HepG2 (cell line): ENCODE measurements around the gene ONECUT3. TPM values are rescaled to one million over a fixed set of nuclear protein-coding genes. Genes with fewer than 3 reads are reported as not detected.
A peak's percentile ranks its signal among the peaks of the same experiment; 100 is the strongest.

Experiments
- ATAC-seq: fragments of 200-7000 bp; cut with Tn5 transposase; 3 replicates; pipeline ENCODE4 v1.9.1; 2020; ENCODE audit warnings: mild to moderate bottlenecking, moderate library complexity
- BruUV-seq: library from RNA; stranded (reverse); fragments of 400-500 nt; replicated peaks from 2 replicates; lab custom pipeline; 2021; lab: Mats Ljungman, UMichigan
- CTCF ChIA-PET: fragments of 300-600 bp; formaldehyde crosslinking; extraction: SDS; loops from one replicate; lab custom pipeline; 2021; ENCODE audit warnings: low total read pairs, inconsistent platforms, low intra/inter-chr PET ratio; lab: Yijun Ruan, JAX
- POLR2A ChIA-PET: fragments of 350-600 bp; sonication (Branson Sonifier 250); formaldehyde crosslinking; loops from one replicate; lab custom pipeline; 2020; ENCODE audit warnings: antibody characterized with exemption, inconsistent platforms; lab: Yijun Ruan, JAX
- DNase-seq: peaks from one replicate; pipeline ENCODE4 v3.0.0-alpha.2; 2015; ENCODE audit warnings: low spot score
- FAIRE-seq: peaks from 3 replicates; lab custom pipeline; 2011; peaks lifted over from hg19 to GRCh38; lab: Jason Lieb, UNC
- H2AFZ ChIP-seq: one replicate; pipeline ENCODE4 v1.6.1; 2011; ENCODE audit warnings: low read length, inconsistent platforms
- H3K27ac ChIP-seq: fragments of 300-600 bp; 3 replicates; pipeline ENCODE4 v1.8.0; 2011; ENCODE audit warnings: mixed run types, mild to moderate bottlenecking, mixed read lengths, low read length, inconsistent platforms; ENCODE audit not compliant: insufficient read depth; ENCODE audit errors: extremely low read length
- H3K27me3 ChIP-seq, 2 experiments: fragments of 200-600 bp in 1 of 2; 2 replicates in 1 of 2; 3 replicates in 1 of 2; pipeline versions ENCODE4 v1.6.0 to v1.8.0; 2011; ENCODE audit warnings: low read length in 2 of 2, mild to moderate bottlenecking in 2 of 2, moderate library complexity in 2 of 2, inconsistent platforms in 1 of 2; ENCODE audit not compliant: insufficient read depth in 2 of 2, control insufficient read depth in 1 of 2
- H3K36me3 ChIP-seq, 2 experiments: fragments of 200-600 bp in 1 of 2; replicated peaks in 1 of 2; 2 replicates in 1 of 2; 3 replicates in 1 of 2; pipeline versions ENCODE4 v1.5.1 to v1.8.0; 2011; ENCODE audit warnings: low read length in 2 of 2, inconsistent platforms in 1 of 2; ENCODE audit not compliant: insufficient read depth in 2 of 2, control insufficient read depth in 1 of 2
- H3K4me1 ChIP-seq: 2 replicates; pipeline ENCODE4 v1.5.1; 2012; ENCODE audit warnings: low read length, inconsistent platforms; ENCODE audit not compliant: insufficient read depth
- H3K4me2 ChIP-seq: 2 replicates; pipeline ENCODE4 v1.6.0; 2011; ENCODE audit warnings: low read depth, low read length, inconsistent platforms
- H3K4me3 ChIP-seq, 3 experiments: fragments of 200-600 bp in 1 of 3; sonication (generic), shearing (Covaris generic) in 1 of 3; replicated peaks in 1 of 3; 2 replicates each; pipeline ENCODE4 v1.5.1; 2011 to 2016; ENCODE audit warnings: low read length in 3 of 3, inconsistent platforms in 2 of 3, low read depth in 2 of 3, mild to moderate bottlenecking in 2 of 3, control low read depth in 1 of 3, mixed read lengths in 1 of 3; ENCODE audit not compliant: insufficient read depth in 1 of 3
- H3K79me2 ChIP-seq: one replicate; pipeline ENCODE4 v1.6.1; 2011; ENCODE audit warnings: low read length, inconsistent platforms; ENCODE audit not compliant: insufficient read depth
- H3K9ac ChIP-seq: 2 replicates; pipeline ENCODE4 v1.6.0; 2011; ENCODE audit warnings: mild to moderate bottlenecking, low read depth, low read length, inconsistent platforms; ENCODE audit not compliant: insufficient read depth
- H3K9me3 ChIP-seq: 2 replicates; pipeline ENCODE4 v1.5.1; 2012; ENCODE audit warnings: mild to moderate bottlenecking, low read length
- H4K20me1 ChIP-seq: 2 replicates; pipeline ENCODE4 v1.6.0; 2011; ENCODE audit warnings: inconsistent platforms, mild to moderate bottlenecking, low read length, moderate library complexity; ENCODE audit not compliant: insufficient read depth
- FOXM1 ChIP-seq: sonication (generic); formaldehyde crosslinking; IDR thresholded peaks from 2 replicates; pipeline ENCODE4 v1.5.0; 2020; ENCODE audit warnings: missing genetic modification reagents
- MBNL3 ChIP-seq: fragments of 250-450 bp; sonication (Bioruptor Pico); conservative IDR thresholded peaks from 2 replicates; pipeline ENCODE4 v1.8.0; 2022; ENCODE audit warnings: mild to moderate bottlenecking, inconsistent platforms
- SIX4 ChIP-seq: sonication (generic); formaldehyde crosslinking; IDR thresholded peaks from 2 replicates; pipeline ENCODE4 v1.4.0; 2020; ENCODE audit warnings: missing genetic modification reagents
- TSC22D2 ChIP-seq: sonication (generic); formaldehyde crosslinking; IDR thresholded peaks from 2 replicates; pipeline ENCODE4 v1.5.1; 2020; ENCODE audit warnings: missing genetic modification reagents, mild to moderate bottlenecking, borderline replicate concordance
- ZKSCAN1 ChIP-seq: fragments of 150-350 bp; IDR thresholded peaks from 2 replicates; pipeline ENCODE4 v1.6.1; 2014; ENCODE audit warnings: low read length
- ZNF629 ChIP-seq: sonication (generic); formaldehyde crosslinking; conservative IDR thresholded peaks from 2 replicates; pipeline ENCODE4 v1.5.0; 2020; ENCODE audit warnings: missing genetic modification reagents
- WGBS: methylation state at CpG from one replicate; pipeline ENCODE4 v1.1.6; 2017; ENCODE audit warnings: low lambda C conversion rate; 5-methylcytosine and 5-hydroxymethylcytosine counted together
- in situ Hi-C: cut with HindIII; loops from 2 replicates; pipeline ENCODE4 v1.10.0; 2017; ENCODE audit warnings: low pct_unique_long_range_greater_than_20kb; ENCODE audit not compliant: extremely low pct_ligation_motif_present
- intact Hi-C: fragments of 100-400 bp; cut with micrococcal nuclease; formaldehyde crosslinking; loops from one replicate; pipeline ENCODE4 v1.10.0; 2022; ENCODE audit not compliant: unreplicated experiment
- polyA plus RNA-seq, 8 experiments: library from polyadenylated mRNA; depleted of rRNA in 3 of 8; stranded (reverse) in 7 of 8; unstranded in 1 of 8; fragments of >200 nt; fragmentation: Illumina TruSeq in 4 of 8; extraction: Trizol in 4 of 8; gene quantifications; 2 replicates each; pipeline versions ENCODE4 v1.2.1 to v1.2.3, GENCODE V29; 2011 to 2016; ENCODE audit warnings: low read depth in 4 of 8, missing spikeins in 1 of 8, mixed read lengths in 1 of 8; ENCODE audit not compliant: insufficient read depth in 1 of 8
- total RNA-seq, 5 experiments: library from RNA; depleted of rRNA; stranded (reverse); fragments of >200 nt; fragmentation: Illumina TruSeq; extraction: Trizol; gene quantifications; 2 replicates each; pipeline ENCODE4 v1.2.3, GENCODE V29; 2016; ENCODE audit warnings: low read depth in 1 of 5
- TF ChIP-seq, protein P1 (sequence below): sonication (generic); formaldehyde crosslinking; IDR thresholded peaks from 2 replicates; pipeline ENCODE4 v1.5.0; 2020; ENCODE audit warnings: missing genetic modification reagents, mild to moderate bottlenecking, borderline replicate concordance
- TF ChIP-seq, protein P2 (sequence below), 2 experiments: fragments of 450-650 bp in 1 of 2; sonication (generic) in 1 of 2; formaldehyde crosslinking in 1 of 2; IDR thresholded peaks; 2 replicates each; pipeline versions ENCODE4 v1.6.1 to v1.8.0; 2016 to 2022; ENCODE audit warnings: antibody characterized with exemption in 1 of 2, mild to moderate bottlenecking in 1 of 2, missing genetic modification reagents in 1 of 2

The ONECUT3 gene
- total and polyA plus RNA-seq, 2 of the 13 experiments (the other 11 are each of a cell fraction or from before 2014, with no cell fraction given), result under 0.01 TPM; not detected in 1

DNA sequence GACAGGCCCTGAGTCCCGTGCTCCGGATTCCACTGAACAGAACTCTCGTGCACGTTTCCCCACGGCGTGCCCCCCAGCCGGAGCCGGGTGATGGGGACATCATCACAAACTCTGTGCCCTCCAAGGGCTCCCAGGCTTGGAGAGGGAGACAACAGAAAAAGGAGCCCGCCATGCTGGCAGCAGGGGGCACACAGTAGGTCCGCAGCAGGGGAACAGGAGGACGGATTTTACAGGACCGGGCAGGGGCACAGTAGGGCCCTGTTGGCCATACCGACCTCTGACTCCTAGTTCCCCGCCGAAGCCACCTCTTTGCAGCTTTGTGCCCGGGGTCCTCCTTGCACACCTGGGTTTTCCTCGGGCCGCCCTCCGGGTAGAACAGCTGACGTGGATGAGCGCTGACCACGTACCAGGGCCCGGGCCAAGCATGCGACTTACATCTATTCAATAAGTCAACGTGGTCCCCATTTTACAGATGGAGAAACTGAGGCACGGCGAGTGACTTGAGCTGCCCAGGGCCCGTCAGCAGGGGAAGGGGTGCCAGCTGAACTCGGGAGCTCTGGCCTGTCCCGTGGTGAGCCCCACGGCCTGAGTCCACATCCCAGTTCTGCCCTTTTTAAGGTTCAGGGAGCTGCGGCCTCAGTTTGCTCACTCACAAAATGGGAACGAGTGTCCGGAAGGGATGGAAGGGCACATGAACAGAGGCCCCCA lies 10.2 kb upstream of the ONECUT3 start:
- no peak overlapping the region for H3K4me2 ChIP-seq
- H3K27me3 ChIP-seq, result peaks cover 7 to 48% of the 10 kb centered on the region in 2 experiments
- DNase-seq (no peak), FAIRE-seq (no peak), ATAC-seq (no peak)
- no peaks in the 10 kb centered on the region for H3K9me3 ChIP-seq
- POLR2A ChIA-PET, result no interaction called here
- no peak overlapping the region for H3K9ac ChIP-seq
- no peaks in the 10 kb centered on the region for H3K79me2 ChIP-seq
- H3K4me3 ChIP-seq, result no peak overlapping the region
- H3K4me1 ChIP-seq, result 0 out of 2 replicates have a peak, but pooled peaks cover 12% of the 10 kb centered on the region
- 50% methylated on average over 16 of the region's 34 CpGs for WGBS
- BruUV-seq, result no TSS peak
- CTCF ChIA-PET, result no interaction called here
- H4K20me1 ChIP-seq, result no peaks in the 10 kb centered on the region
- TF ChIP-seq, protein P1, sequence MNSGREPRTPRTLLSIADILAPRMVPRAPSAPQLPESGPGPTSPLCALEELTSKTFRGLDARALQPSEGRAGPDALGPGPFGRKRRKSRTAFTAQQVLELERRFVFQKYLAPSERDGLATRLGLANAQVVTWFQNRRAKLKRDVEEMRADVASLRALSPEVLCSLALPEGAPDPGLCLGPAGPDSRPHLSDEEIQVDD (CRISPR knock-in tag), result no peak
- TF ChIP-seq, protein P2, sequence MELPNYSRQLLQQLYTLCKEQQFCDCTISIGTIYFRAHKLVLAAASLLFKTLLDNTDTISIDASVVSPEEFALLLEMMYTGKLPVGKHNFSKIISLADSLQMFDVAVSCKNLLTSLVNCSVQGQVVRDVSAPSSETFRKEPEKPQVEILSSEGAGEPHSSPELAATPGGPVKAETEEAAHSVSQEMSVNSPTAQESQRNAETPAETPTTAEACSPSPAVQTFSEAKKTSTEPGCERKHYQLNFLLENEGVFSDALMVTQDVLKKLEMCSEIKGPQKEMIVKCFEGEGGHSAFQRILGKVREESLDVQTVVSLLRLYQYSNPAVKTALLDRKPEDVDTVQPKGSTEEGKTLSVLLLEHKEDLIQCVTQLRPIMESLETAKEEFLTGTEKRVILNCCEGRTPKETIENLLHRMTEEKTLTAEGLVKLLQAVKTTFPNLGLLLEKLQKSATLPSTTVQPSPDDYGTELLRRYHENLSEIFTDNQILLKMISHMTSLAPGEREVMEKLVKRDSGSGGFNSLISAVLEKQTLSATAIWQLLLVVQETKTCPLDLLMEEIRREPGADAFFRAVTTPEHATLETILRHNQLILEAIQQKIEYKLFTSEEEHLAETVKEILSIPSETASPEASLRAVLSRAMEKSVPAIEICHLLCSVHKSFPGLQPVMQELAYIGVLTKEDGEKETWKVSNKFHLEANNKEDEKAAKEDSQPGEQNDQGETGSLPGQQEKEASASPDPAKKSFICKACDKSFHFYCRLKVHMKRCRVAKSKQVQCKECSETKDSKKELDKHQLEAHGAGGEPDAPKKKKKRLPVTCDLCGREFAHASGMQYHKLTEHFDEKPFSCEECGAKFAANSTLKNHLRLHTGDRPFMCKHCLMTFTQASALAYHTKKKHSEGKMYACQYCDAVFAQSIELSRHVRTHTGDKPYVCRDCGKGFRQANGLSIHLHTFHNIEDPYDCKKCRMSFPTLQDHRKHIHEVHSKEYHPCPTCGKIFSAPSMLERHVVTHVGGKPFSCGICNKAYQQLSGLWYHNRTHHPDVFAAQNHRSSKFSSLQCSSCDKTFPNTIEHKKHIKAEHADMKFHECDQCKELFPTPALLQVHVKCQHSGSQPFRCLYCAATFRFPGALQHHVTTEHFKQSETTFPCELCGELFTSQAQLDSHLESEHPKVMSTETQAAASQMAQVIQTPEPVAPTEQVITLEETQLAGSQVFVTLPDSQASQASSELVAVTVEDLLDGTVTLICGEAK (IDR thresholded peaks at IDR 0.05), result no peak
- TF ChIP-seq, protein P2 (CRISPR knock-in tag; IDR thresholded peaks at IDR 0.05), result no peak
- TF ChIP-seq ZNF629 (CRISPR knock-in tag) (0 out of 2 replicates have a peak, but pooled peaks have one; percentile 35), ZKSCAN1 (peak; percentile 78), SIX4 (CRISPR knock-in tag) (no peak), FOXM1 (CRISPR knock-in tag) (no peak), MBNL3 (CRISPR knock-in tag) (no peak), TSC22D2 (CRISPR knock-in tag) (no peak)
- no peak overlapping the region for H2AFZ ChIP-seq
- no peak overlapping the region for H3K27ac ChIP-seq
- H3K36me3 ChIP-seq, result no peaks in the 10 kb centered on the region
- in situ Hi-C loops, result no loop called here
- intact Hi-C loops, result no loop called here
